PC-3 (cell line): ENCODE results near the gene PRR13.

Experiments
- EZH2 ChIP-seq: fragments of 300-600 bp; sonication (generic); IDR thresholded peaks from one replicate; pipeline ENCODE4 v1.6.1; 2017; ENCODE audit warnings: antibody characterized with exemption, mild to moderate bottlenecking, low read length; ENCODE audit not compliant: unreplicated experiment
- EZH2phosphoT487 ChIP-seq: fragments of 300-600 bp; sonication (generic); IDR thresholded peaks from 2 replicates; pipeline ENCODE4 v1.6.1; 2018; ENCODE audit warnings: mild to moderate bottlenecking, antibody characterized with exemption, low read length, borderline replicate concordance
- TF ChIP-seq, protein P1 (sequence below): fragments of 300-600 bp; sonication (generic); conservative IDR thresholded peaks from 2 replicates; pipeline ENCODE4 v1.5.1; 2017; ENCODE audit warnings: antibody characterized with exemption, low read depth, mild to moderate bottlenecking, low read length

DNA sequence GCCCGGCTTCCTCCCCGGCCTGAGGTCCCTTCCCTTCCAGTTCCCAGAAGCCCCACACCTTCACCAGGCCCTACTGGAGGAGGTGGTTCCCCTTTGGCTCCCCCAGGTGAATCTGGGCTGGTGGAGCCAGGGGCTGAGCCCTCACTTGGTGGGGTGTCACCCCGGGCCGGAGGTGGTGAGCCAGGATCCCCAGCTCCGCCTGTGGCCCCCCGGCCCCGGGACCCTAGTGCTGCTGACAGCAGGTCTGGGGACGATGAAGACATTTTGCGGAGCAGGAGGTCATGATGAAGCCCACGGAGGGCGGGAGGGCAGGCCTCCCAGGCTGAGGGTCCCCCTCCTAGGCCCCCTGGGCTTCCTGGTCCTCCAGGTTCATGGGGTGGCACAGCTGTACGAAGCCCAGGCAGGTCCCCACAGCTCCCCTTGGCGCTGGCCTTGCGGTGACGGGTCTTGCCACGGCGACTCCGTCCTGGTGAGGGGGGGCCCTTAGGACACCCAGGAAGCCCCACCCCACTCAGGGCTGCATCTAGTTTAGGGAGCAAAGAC lies 41.2 kb downstream of the PRR13 start:
- TF ChIP-seq, protein P1, sequence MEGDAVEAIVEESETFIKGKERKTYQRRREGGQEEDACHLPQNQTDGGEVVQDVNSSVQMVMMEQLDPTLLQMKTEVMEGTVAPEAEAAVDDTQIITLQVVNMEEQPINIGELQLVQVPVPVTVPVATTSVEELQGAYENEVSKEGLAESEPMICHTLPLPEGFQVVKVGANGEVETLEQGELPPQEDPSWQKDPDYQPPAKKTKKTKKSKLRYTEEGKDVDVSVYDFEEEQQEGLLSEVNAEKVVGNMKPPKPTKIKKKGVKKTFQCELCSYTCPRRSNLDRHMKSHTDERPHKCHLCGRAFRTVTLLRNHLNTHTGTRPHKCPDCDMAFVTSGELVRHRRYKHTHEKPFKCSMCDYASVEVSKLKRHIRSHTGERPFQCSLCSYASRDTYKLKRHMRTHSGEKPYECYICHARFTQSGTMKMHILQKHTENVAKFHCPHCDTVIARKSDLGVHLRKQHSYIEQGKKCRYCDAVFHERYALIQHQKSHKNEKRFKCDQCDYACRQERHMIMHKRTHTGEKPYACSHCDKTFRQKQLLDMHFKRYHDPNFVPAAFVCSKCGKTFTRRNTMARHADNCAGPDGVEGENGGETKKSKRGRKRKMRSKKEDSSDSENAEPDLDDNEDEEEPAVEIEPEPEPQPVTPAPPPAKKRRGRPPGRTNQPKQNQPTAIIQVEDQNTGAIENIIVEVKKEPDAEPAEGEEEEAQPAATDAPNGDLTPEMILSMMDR = no peak
- TF ChIP-seq EZH2phosphoT487 = no peak
- TF ChIP-seq EZH2 = no peak
